GM06990 (cell line): ENCODE measurements around the gene PRIM1.

Experiments used
- DNase-seq: peaks from one replicate; pipeline ENCODE4 v3.0.0-alpha.2; 2011; ENCODE audit not compliant: insufficient read length; ENCODE audit errors: extremely low read depth
- H3K27me3 ChIP-seq: replicated peaks from 2 replicates; pipeline ENCODE4 v1.6.0; 2011; ENCODE audit warnings: low read length; ENCODE audit not compliant: control insufficient read depth, insufficient read depth
- H3K36me3 ChIP-seq: 2 replicates; pipeline ENCODE4 v1.5.1; 2011; ENCODE audit warnings: low read length; ENCODE audit not compliant: control insufficient read depth, insufficient read depth
- H3K4me3 ChIP-seq: replicated peaks from 2 replicates; pipeline ENCODE4 v1.5.1; 2011; ENCODE audit warnings: low read depth, mild to moderate bottlenecking, control low read depth, low read length
- TF ChIP-seq, protein P1 (sequence below): IDR thresholded peaks from 2 replicates; pipeline ENCODE4 v1.5.1; 2011; ENCODE audit warnings: low read length, control low read depth, mild to moderate bottlenecking, inconsistent platforms; ENCODE audit not compliant: insufficient read depth, poor library complexity, severe bottlenecking

PRIM1 gene

GRCh38 chr12:56721721-56722120 is 30.4 kb downstream of the PRIM1 start:
- Histone ChIP-seq H3K36me3 (peaks cover 15% of the 10 kb centered on the region), H3K27me3 (no peaks in the 10 kb centered on the region), H3K4me3 (peak overlapping the region; percentile 99)
- no peak for DNase-seq
- TF ChIP-seq, protein P1, sequence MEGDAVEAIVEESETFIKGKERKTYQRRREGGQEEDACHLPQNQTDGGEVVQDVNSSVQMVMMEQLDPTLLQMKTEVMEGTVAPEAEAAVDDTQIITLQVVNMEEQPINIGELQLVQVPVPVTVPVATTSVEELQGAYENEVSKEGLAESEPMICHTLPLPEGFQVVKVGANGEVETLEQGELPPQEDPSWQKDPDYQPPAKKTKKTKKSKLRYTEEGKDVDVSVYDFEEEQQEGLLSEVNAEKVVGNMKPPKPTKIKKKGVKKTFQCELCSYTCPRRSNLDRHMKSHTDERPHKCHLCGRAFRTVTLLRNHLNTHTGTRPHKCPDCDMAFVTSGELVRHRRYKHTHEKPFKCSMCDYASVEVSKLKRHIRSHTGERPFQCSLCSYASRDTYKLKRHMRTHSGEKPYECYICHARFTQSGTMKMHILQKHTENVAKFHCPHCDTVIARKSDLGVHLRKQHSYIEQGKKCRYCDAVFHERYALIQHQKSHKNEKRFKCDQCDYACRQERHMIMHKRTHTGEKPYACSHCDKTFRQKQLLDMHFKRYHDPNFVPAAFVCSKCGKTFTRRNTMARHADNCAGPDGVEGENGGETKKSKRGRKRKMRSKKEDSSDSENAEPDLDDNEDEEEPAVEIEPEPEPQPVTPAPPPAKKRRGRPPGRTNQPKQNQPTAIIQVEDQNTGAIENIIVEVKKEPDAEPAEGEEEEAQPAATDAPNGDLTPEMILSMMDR: no peak

GRCh38 chr12:56721216-56721615 is 30.9 kb downstream of the PRIM1 start:
- no peak for DNase-seq
- TF ChIP-seq, protein P1: no peak
- peaks cover 19% of the 10 kb centered on the region for H3K36me3 ChIP-seq
- no peaks in the 10 kb centered on the region for H3K27me3 ChIP-seq
- peak overlapping the region; percentile 99 for H3K4me3 ChIP-seq

DNA sequence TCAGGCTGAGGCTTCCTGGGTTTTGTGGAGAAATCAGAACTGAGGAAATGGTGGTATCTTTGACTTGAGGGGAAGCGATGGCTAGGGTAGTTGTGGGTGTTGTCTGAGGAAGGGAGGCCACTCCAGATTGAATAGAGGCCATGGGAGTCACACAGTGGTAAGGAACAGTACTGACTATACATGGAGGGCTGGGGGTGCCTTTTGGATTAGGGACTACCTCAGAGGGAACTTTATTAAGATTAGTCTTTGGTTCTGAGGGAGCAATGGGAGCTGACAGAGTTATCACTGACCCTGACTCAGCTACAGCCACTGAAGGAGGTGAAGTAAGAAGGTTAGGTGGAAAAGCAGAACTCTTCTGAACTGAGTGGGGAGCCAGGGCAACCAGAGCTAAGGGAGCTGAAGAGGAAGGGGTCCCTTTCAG is 31.4 kb downstream of the PRIM1 start:
- no peak overlapping the region; the same call in 1 of the 2 replicates for H3K4me3 ChIP-seq
- TF ChIP-seq, protein P1: no peak
- H3K36me3 ChIP-seq: peaks cover 23% of the 10 kb centered on the region
- H3K27me3 ChIP-seq: no peaks in the 10 kb centered on the region
- DNase-seq: no peak

DNA sequence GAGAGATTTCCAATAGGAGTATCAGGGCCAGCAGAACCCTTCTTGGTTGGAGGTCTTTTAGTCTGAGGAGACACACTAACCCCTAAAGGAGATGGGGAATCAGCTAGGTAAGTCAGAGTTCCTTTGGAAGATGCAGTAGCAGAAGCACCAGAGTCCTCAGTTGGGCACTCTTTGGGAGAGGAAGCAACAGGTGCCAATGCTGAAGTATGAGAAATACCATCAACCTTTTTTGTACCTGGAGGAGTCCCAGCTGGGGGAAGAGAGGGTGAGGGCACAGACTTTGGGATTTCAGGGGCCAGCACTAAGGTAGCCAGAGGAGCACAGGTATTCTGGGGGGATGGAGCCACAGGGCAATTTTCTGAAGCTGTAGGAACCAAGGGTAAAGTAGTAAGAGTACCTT is 33.1 kb downstream of the PRIM1 start:
- Histone ChIP-seq H3K27me3 (no peaks in the 10 kb centered on the region), H3K36me3 (peaks cover 25% of the 10 kb centered on the region), H3K4me3 (no peak overlapping the region)
- TF ChIP-seq, protein P1: no peak
- DNase-seq: no peak

GRCh38 chr12:56718636-56719035 is 33.5 kb downstream of the PRIM1 start:
- Histone ChIP-seq H3K4me3 (no peak overlapping the region), H3K36me3 (peaks cover 23% of the 10 kb centered on the region), H3K27me3 (no peaks in the 10 kb centered on the region)
- no peak for DNase-seq
- TF ChIP-seq, protein P1: no peak

GRCh38 chr12:56718149-56718548 is 34.0 kb downstream of the PRIM1 start:
- peak; percentile 37 for DNase-seq
- Histone ChIP-seq H3K4me3 (no peak overlapping the region), H3K36me3 (peaks cover 25% of the 10 kb centered on the region), H3K27me3 (no peaks in the 10 kb centered on the region)
- TF ChIP-seq, protein P1: no peak
